Osteocyte (in vitro differentiated cells): Measurements from ENCODE around the gene MIOS. TPM values are rescaled to one million over a fixed set of nuclear protein-coding genes. Genes with fewer than 3 reads are reported as not detected.
"Not testable (repeated sequence)": the region's sequence is repeated elsewhere in the genome, so short reads cannot be mapped to it uniquely, and the experiment has no call there.

ENCODE experiments used
- DNase-seq: peaks from one replicate; pipeline ENCODE4 v3.0.0; 2021; ENCODE audit warnings: mixed read lengths; ENCODE audit not compliant: unreplicated experiment; ENCODE audit errors: extremely low spot score
- H3K27ac Mint-ChIP-seq: one replicate; pipeline ENCODE4 v1.8.0; 2021; ENCODE audit warnings: mild to moderate bottlenecking, mixed read lengths; ENCODE audit not compliant: unreplicated experiment
- H3K27me3 Mint-ChIP-seq: one replicate; pipeline ENCODE4 v1.8.0; 2021; ENCODE audit warnings: mixed read lengths; ENCODE audit not compliant: unreplicated experiment
- H3K36me3 Mint-ChIP-seq: one replicate; pipeline ENCODE4 v1.8.0; 2021; ENCODE audit warnings: mixed read lengths; ENCODE audit not compliant: unreplicated experiment
- H3K4me1 Mint-ChIP-seq: one replicate; pipeline ENCODE4 v1.8.0; 2021; ENCODE audit warnings: mixed read lengths; ENCODE audit not compliant: unreplicated experiment
- H3K4me3 Mint-ChIP-seq: one replicate; pipeline ENCODE4 v1.8.0; 2021; ENCODE audit warnings: mild to moderate bottlenecking, moderate library complexity, mixed read lengths; ENCODE audit not compliant: unreplicated experiment
- H3K9me3 Mint-ChIP-seq: one replicate; pipeline ENCODE4 v1.8.0; 2021; ENCODE audit warnings: mixed read lengths; ENCODE audit not compliant: unreplicated experiment
- CTCF ChIP-seq: fragments of 200-600 bp; sonication (generic); IDR thresholded peaks from 2 replicates; pipeline ENCODE4 v1.5.0; 2021; ENCODE audit warnings: antibody characterized with exemption, mild to moderate bottlenecking, moderate library complexity
- total RNA-seq: library from RNA; stranded (reverse); gene quantifications from 2 replicates; pipeline ENCODE4 v1.2.1, GENCODE V29; 2021

MIOS gene
- total RNA-seq, 1 donor from 2014 or later = 19.1 TPM

GRCh38 chr7:7651479-7651878 is 84.8 kb downstream of the MIOS start:
- Mint-ChIP-seq H3K4me1 (peaks cover 7% of the 10 kb centered on the region), H3K27ac (no peak overlapping the region), H3K9me3 (no peaks in the 10 kb centered on the region), H3K4me3 (no peak overlapping the region), H3K27me3 (no peaks in the 10 kb centered on the region), H3K36me3 (no peaks in the 10 kb centered on the region)
- TF ChIP-seq CTCF = no peak
- no peak for DNase-seq

GRCh38 chr7:7652798-7653540 is 86.3 kb downstream of the MIOS start:
- H3K4me1 Mint-ChIP-seq = peaks cover 7% of the 10 kb centered on the region
- H3K36me3 Mint-ChIP-seq = peaks cover 13% of the 10 kb centered on the region
- no peak for TF ChIP-seq CTCF
- peaks cover 11% of the 10 kb centered on the region for H3K9me3 Mint-ChIP-seq
- no peaks in the 10 kb centered on the region for H3K27me3 Mint-ChIP-seq
- no peak for DNase-seq
- H3K27ac Mint-ChIP-seq = no peak overlapping the region
- no peak overlapping the region for H3K4me3 Mint-ChIP-seq

- no peak overlapping the region for H3K27ac Mint-ChIP-seq
- no peaks in the 10 kb centered on the region for H3K27me3 Mint-ChIP-seq
- DNase-seq = no peak
- no peak overlapping the region for H3K4me3 Mint-ChIP-seq
- peaks cover 18% of the 10 kb centered on the region for H3K9me3 Mint-ChIP-seq
- peak; percentile 45 for TF ChIP-seq CTCF
- peaks cover 19% of the 10 kb centered on the region for H3K36me3 Mint-ChIP-seq
- H3K4me1 Mint-ChIP-seq = peaks cover 7% of the 10 kb centered on the region
Observed at GRCh38 chr7:7653593-7654187, 87.0 kb downstream of the MIOS start.

GRCh38 chr7:7654964-7655715 is 88.5 kb downstream of the MIOS start:
- Mint-ChIP-seq H3K4me3 (no peak overlapping the region), H3K27me3 (no peaks in the 10 kb centered on the region), H3K27ac (no peak overlapping the region), H3K36me3 (peaks cover 25% of the 10 kb centered on the region), H3K4me1 (peaks cover 7% of the 10 kb centered on the region), H3K9me3 (peaks cover 27% of the 10 kb centered on the region)
- no peak for TF ChIP-seq CTCF
- no peak for DNase-seq

- H3K4me1 Mint-ChIP-seq, H3K27ac Mint-ChIP-seq, H3K27me3 Mint-ChIP-seq, DNase-seq, H3K4me3 Mint-ChIP-seq: not testable (repeated sequence)
- peaks cover 25% of the 10 kb centered on the region for H3K36me3 Mint-ChIP-seq
- peaks cover 27% of the 10 kb centered on the region for H3K9me3 Mint-ChIP-seq
Observed at GRCh38 chr7:7656459-7656858, 89.8 kb downstream of the MIOS start.

Other genes with a start within 250 kb of the MIOS start
- 0.39 and 1.1 TPM in 2 replicates for gene COL28A1, start 31.0 kb upstream of the MIOS start, total RNA-seq
- gene UMAD1, start 73.9 kb downstream of the MIOS start, total RNA-seq = 9.8 and 10.9 TPM in 2 replicates
- 14.8 and 16.5 TPM in 2 replicates for gene RPA3, start 151.7 kb downstream of the MIOS start, total RNA-seq